Stimulated activated CD4-positive, alpha-beta T cell treated with anti-CD3 and anti-CD28 coated beads, TNF-alpha, amount 100 ng/mL, for 4 hours (primary cell): ENCODE results near the gene COL27A1.
A peak's percentile ranks its signal among the peaks of the same experiment; 100 is the strongest.

Experiments
- DNase-seq, 3 experiments: peaks; one replicate each; pipeline ENCODE4 v3.0.0-alpha.2; 2020; ENCODE audit warnings: low read depth in 3 of 3

Gene COL27A1

DNA sequence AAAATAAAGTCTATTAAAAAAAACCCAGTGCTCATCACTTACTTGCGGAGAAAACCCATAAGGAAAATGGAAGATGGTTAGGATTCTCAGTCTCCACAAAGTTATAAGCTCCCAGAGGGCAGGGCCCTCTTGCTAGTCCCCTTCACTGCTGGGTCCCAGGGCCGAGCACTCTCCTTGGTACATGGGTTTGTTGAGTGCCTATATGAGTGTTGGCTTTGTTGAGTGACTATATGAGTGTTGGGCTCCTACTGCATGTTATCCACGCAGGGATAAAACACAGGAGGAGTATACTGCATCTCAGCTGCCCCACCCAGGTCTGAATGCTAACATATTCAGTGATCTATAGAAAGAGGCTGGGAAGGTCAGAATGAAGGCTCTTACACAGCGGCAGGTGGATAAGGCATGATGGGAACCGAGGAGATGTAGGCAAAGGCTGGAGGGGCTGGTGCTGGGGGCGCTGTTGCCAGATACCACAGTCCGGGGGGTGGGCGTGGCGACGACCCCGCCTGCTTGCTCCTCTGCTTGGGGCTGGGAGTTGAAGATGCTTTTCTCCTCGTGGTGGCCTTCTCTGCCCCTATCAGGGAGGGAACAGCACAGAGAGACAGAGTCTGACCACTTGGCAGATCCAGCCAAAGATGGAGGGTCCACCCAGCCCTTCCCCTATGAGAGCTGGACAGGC is 186.0 kb downstream of the COL27A1 start:
- DNase-seq: no peak

- DNase-seq: no peak
These were observed 186.7 kb downstream of the COL27A1 start for GRCh38 chr9:114341991-114342390.

DNA sequence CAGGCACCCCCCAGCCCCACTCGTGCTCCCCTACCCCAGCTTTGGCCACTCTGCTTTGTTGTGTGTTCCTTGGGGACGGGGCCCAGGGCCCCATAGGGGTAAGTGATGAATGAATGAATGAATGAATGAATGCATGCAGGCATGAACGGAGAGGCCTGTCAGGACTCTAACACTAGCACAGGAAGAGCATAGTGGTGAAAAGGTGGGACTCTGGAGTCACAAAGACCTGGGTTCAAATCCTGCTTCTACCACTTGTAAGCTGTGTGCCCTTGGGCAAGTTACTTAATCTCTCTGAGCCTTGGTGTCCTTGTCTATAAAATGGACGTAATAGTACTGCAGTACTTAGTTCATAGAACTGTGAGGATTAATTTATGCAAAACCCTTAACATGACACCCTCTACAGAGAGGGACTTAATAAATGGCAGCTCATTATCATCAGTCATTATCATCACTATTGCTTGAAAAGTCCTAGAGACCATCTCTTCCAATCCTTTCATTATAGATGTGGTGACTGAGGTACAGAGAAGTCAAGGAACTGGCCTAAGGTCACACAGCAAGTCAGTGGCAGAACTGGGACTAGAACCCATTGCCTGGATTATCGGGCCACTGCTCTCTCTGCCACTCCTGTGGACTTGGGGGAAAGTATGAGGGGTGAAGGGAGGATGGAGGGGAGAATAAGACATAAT is 187.6 kb downstream of the COL27A1 start:
- no peak for DNase-seq

- no peak for DNase-seq
These were observed 188.3 kb downstream of the COL27A1 start for GRCh38 chr9:114343471-114344187.

GRCh38 chr9:114344188-114344566 is 188.8 kb downstream of the COL27A1 start:
- DNase-seq: no peak

- DNase-seq: no peak
These were observed 189.4 kb downstream of the COL27A1 start for GRCh38 chr9:114344692-114345091.

DNA sequence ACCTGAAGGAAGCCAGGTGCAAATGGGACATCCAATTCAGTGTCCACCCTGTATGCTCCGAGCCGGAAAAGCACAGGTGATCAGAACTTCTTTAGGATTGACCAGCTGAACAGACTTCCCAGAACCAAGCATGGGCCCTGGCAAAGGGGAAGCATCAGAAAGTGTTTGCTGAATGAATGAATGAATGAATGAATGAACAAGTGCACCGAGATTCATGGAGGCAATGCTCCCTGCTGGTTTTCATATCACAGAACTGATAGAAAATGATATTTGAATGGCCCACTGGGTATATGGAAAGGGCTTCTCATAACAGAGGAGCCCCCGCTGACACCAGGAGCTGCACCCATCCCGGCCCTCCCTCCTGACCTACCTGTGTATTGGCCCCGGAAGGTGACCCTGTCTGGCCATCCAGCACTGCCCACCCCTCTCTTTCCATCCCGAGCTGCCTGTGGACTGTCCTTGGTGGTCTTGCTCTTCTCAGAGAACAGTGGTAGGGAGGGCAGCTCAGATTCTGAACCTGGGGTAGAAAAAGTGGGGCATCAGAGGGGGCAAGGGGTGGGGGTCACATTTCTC is 190.2 kb downstream of the COL27A1 start:
- DNase-seq: no peak

DNA sequence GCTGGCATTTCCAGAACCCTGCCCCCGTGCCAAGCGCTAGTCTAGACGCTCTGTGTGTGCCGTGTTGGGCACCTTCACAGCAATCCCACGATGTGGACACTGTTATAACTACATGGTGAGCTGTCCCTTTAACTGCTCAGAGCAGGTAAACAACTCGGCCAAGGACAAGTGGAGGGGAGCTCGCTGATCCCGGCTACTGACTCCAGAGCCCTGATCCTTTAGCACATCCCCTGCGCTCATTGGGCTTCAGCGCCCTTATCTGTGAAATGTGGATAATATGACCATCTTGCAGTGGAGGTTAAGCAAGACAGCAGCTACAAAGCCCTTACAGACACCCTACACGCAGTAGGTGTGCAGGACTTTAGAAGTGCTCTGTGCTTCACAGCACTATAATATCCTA is 190.8 kb downstream of the COL27A1 start:
- DNase-seq: no peak

GRCh38 chr9:114347675-114348074 is 192.3 kb downstream of the COL27A1 start:
- DNase-seq: no peak

DNA sequence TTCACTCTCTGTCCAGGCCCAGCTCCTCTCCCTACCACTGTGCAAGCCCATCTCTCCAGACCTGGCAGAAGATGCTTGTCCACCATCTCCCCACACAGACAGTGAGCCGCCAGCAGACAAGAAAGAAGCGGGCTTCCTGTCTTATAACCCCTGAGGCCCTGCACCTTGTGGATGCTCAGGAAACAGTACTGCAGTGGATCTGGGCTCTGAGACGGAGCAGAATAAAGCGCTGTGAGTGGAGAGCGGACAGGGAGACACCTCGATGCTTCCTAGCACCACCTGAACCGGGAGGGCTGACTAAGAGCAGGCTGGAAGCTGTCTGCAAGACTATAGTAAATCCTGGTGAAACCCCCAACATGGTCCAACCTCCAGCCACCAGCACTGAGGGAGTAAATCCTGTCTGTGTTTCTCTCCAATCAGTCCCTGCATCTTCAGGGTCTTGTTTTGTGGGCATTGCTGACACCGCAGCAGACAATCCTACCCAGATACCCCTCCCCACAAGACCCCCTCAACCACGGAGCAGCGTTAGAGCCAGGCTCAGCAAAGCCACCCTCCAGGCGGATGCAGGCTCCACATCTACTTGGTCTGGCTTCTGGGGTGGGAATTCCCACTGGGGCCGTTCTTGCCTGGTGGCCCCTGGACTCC is 193.0 kb downstream of the COL27A1 start:
- DNase-seq: no peak

DNA sequence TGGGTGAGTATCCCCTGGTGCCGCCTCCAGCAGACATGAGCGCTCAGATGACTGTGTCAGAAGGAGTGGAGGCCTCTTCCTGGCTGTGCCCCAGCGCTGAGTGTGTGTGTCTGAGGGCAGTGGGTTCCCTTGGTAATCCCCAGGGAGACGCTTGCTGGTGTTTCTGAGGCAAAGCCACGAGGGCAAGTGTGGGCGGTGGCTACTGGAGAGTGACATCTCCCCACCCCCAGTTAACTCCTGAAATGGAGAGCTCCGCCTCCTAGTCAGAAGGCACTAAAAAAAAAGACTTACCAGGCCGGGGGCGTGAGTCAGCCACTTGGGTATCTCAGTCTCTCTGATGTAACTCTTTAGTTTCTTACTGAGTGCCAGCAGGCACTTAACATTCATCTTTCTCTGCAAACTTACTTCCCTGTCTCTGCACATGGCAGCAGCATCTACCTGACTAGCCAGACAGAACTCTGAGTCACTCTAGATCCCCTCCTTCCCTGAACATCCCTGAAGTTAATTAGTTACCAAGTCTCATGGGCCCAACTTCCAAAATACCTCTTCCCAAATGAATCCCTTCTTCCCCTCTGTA is 193.7 kb downstream of the COL27A1 start:
- DNase-seq: peak; percentile 59 to 71 (median 62)

GRCh38 chr9:114349713-114350480 is 194.6 kb downstream of the COL27A1 start:
- no peak for DNase-seq

GRCh38 chr9:114350636-114351401 is 195.5 kb downstream of the COL27A1 start:
- DNase-seq: no peak

DNA sequence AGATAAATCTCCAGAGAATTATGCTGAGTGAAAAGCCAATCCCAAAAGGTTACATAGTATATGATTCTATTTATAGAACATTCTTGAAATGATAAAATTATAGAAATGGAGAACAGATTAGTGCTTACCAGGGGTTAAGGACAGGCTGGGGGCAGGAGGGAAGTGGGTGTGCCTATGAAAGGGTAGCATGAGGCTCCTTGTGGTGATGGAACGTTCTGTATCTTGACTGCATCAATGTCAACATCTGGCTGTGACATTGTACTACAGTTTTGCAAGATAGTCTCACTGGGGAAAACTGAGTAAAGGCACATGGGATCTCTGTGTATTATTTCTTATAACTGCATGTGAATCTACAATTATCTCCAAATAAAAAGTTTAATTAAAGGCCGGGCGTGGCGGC is 196.6 kb downstream of the COL27A1 start:
- no peak for DNase-seq

DNA sequence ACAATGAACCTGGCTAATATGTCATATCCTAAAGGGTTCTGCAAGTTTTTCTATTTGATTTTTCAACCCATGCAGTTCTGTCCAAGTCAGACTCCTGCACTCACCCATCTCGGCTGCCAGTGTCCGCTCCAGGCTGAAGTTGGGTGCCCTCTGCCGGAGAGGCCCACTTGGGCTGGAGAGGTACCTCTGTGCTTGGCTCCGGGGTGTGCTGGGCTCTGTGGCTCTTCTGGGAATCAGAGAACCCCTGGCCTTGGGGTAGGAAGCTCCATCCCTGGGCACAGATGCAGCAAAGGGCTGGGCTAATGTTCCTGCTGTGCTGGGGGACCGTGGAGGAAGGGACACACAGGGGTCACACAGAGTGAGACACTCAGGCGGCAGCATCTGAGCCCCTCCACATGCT is 200.5 kb downstream of the COL27A1 start:
- no peak for DNase-seq

GRCh38 chr9:114356792-114357191 is 201.5 kb downstream of the COL27A1 start:
- no peak for DNase-seq

- no peak for DNase-seq
These were observed 202.0 kb downstream of the COL27A1 start for GRCh38 chr9:114357360-114357759.

- DNase-seq: no peak
These were observed 202.6 kb downstream of the COL27A1 start for GRCh38 chr9:114357911-114358328.

DNA sequence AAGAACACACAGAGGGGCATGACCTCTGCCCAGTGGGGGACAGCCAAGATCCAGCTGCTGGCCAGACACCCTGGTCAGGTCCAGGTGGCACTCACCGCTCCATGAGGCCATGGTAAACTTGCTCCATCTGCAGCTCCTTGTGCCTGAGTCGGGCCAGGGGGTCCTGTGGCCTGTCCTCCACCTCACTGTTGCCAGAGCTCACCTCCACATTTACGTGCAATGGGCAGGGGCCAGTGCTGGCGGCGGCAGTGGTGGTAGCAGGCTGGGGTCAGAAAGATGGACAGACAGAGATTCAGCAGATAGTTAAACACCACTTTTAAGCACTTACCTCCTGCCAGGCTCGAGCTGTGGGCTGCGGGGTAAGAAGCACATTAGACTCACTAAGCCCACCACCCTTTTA is 204.5 kb downstream of the COL27A1 start:
- no peak for DNase-seq

DNA sequence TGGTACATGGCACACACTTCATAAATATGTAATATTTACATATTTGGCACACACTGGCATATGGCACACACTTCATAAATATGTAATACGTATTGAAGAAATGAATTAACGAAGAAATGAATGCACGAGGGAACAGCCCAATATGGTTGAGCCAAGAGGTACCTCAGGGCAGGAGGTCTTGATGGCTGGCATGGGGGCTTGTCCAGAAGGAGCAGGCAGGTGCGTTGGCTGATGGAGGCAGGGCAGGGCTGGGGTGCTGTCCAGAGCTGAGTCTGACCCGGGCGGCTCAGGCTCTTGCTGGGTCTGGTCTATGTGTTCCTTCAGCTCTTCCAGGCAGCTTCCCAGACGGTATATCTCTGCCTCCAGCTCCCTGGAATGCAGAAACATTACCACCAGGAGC is 206.2 kb downstream of the COL27A1 start:
- DNase-seq: no peak
